HG02610 (cell line): ENCODE measurements around the gene ALOXE3.

Source experiments
- ATAC-seq: cut with Tn5 transposase; IDR thresholded peaks from one replicate; pipeline ENCODE4 v1.9.1; 2021; ENCODE audit warnings: mild to moderate bottlenecking, moderate library complexity; ENCODE audit not compliant: unreplicated experiment

The ALOXE3 gene

DNA sequence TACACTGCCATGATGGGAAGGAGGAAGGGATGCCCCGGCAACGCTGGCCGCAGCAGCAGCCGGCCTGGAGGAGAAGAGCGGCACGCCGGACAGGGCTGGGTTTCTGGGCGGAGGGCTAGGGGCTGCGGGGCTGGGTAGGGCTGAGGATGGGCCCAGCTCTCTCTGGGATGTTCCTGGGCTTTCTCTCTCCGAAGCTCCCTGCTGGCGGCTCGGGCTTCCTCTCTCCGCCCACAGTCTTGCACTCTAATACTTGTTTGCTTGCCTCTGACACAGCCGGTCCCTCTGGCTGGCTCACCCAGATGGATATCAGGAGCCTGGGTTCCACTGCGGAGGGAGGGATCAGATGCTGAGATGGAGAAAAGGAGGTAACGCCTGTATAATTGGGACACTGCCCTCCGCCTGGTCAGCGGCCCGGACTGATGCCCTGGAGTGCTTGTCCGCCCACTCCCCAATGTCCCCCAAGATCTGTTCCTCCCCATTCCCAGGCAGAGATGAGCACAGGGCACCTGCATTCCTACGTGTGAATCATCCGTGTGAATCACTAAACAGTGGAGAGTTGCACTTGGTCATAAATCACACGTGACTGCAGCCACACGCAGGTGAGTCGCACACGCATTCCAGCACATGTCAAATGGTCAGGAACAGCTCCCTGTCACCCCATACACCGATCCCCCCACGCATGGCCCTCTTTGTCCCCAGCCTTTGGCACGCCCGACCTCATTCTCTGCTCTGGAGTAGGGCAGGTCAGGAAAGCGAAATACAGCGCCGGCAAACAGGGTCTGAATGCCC lies at the start of gene ALOXE3:
Gene ALOXE3 (minus strand): TSS at position 535 of the 789 bp plus-strand sequence. CDS start 524 bp downstream, at position 11.
- no peak for ATAC-seq

DNA sequence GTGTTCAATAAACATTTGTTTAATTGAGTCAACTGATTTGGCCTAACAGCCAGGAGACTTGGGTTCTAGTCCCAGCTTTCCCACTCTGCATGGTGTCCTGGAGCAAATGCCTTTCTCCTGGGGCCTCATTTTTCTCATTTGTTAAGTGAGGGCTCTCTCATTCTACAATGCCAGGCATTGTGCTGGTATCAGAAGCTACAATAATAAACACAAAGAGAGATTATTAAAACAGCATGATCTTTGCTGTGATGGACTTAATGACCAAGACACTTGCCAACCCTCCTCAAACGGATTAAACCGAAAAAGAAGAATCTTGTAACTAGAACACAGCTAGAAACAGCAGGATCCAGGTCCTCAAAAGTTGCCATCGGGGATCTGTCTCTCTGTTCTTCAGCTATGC lies 49.2 kb upstream of the ALOXE3 start:
- no peak for ATAC-seq

DNA sequence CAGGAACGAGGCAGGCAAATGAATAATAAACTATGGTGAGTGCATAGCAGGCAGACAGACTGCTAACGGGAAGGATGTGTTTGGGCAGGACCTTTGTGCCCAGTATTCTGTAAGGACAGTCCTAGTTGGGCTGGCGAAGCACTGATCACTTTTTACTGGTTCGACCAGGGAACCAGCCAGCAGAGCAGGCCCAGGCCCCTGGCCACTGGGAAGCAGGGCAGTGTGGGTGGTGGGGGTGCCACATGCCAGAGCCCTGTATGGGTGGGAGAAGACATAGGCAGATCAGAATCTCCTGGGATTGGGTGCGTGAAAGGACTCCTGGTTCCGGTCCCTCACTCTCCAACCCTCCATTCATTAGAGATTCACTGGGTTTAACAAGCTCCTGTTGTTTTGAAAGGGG lies 48.4 kb upstream of the ALOXE3 start:
- ATAC-seq = no peak

DNA sequence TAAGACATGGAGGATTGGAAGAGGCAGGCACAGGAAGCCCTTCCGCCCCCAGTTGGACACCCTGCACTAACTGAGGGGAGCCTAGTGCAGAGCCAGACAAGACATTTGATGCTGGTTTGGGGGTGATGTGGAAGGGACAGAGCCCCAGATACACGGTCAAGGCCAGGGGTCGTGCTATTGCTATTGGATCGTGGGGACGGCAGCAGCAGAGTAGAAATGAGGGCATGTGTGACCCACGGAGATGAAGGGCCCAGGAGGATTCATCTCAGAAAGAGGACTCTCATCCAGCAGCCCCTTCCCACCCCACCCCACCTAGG lies 46.5 kb upstream of the ALOXE3 start:
- ATAC-seq = no peak

DNA sequence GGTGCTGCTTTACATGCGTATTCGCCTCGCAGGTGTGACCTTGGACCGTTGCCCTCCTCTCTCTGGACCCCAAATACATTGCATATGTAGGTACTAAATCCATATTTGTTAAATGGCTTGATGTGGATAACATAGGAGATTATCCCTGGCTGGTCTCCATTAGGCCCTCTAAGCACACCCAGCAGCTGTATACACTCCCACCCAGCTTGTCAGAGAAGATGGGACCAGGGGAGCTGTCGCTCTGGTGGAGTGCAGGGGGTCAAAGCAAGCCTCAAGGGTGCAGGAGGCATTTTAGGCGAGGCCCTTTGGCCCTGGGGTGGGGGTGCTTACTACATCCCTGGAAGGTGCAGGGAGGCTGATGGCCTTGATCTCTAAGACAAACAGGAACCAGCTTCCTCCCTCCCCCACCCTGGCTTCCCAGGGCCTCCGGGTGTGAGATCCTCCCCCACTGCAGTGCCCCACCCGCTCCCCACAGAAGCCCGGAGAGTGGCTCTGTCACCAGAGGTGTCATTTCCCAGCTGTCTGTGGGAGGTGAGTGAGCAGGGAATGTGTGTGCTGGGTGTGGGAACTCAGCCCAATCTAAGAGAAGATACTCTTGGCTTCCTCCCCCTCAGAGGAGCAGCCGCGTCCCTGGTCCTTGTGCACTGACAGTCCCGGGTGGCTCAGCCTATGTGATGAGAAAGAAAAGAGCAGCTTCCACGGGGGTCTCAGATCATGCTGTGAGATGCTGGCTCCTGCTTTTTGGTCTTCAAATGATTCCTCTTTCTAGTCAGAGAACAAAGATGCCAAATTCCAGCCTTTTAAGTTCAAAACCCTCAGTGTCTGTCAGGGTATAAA lies 45.9 kb upstream of the ALOXE3 start:
- no peak for ATAC-seq

DNA sequence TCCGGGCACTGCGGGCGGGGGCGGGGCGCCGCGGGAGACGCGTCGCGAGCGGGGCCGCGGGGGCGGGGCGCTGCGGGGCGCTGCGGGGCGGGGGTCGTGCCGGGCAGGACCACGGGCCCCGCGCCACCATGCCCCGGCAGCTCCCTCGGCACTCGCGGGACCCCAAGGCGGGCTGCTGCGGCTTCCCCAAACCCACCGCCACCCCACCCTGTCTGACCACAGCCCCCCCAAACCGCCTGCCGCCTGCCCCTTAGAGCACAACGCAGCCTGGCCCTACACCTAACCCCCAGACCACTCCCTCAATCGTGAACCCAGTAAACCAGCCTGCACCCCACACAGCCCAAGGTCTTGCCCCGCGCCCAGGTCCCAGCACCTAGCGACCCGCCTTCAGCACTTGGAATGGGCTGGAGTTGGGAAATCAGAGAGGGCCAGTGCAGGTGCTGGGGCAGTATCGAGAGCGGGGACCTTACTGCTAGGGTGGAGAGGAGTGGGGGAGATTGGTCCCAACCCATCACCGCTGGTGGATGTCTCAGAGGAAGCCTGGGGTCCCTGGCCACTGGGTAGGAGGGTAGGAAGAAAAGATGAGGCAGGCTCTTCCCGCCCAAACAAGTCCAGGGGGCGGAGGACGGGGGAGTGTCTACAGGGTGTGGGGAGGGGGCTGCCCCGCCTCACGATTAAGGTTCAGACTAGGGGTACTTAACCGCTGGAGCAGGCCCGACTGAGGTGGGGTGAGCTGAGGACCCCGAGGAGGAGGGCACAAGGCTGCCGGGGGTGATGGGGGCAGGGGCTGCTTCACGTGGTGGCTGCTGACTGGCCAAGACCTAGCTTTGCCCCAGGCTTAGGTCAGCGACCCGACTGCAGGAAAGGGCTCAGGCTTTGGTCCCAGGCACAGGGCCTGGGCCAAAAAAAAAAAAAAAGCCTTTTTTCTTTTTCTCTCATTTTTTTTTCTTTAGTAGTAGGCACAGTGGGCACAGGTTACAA lies 45.0 kb upstream of the ALOXE3 start:
- no peak for ATAC-seq

DNA sequence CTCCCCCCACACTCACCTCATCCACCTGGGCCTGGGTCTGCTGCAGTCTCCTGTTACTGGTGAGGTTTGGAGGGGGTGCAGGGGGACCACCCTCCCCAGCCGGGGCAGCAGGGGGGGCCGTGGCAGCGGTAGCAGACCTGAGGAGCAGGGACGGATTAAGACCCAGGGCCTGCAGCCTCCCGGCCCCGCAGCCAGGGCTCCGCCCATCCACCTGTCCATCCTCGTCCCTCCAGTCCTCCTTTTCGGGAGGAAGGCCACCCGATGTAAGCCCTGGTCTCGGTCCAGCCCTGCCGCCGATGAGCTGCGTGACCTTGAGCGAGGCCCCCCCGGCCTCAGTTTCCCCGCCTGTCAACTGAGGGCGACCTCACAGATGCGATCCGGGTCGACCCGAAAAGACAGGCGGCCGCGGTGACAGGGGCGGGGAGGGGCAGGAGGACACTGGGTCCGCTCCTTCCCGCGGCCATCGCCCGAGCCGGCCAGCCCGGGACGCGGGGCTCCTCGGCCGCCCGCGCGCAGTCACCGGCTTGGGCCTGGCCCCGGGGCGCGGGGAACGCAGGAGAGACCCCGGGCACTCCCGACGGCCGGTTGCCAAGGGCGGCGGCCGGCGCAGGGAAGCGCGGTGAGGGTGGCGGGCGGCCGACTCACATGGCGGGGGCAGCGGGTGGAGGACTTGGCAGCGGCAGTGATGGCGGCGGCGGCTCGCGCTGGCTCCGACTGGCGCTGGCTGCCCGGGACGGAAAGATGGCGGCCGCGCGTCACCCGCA lies 44.1 kb upstream of the ALOXE3 start, which contains the start of gene VAMP2:
Gene VAMP2 (minus strand): TSS at position 716 of the 764 bp plus-strand sequence. CDS start 69 bp downstream, at position 647.
- no peak for ATAC-seq

DNA sequence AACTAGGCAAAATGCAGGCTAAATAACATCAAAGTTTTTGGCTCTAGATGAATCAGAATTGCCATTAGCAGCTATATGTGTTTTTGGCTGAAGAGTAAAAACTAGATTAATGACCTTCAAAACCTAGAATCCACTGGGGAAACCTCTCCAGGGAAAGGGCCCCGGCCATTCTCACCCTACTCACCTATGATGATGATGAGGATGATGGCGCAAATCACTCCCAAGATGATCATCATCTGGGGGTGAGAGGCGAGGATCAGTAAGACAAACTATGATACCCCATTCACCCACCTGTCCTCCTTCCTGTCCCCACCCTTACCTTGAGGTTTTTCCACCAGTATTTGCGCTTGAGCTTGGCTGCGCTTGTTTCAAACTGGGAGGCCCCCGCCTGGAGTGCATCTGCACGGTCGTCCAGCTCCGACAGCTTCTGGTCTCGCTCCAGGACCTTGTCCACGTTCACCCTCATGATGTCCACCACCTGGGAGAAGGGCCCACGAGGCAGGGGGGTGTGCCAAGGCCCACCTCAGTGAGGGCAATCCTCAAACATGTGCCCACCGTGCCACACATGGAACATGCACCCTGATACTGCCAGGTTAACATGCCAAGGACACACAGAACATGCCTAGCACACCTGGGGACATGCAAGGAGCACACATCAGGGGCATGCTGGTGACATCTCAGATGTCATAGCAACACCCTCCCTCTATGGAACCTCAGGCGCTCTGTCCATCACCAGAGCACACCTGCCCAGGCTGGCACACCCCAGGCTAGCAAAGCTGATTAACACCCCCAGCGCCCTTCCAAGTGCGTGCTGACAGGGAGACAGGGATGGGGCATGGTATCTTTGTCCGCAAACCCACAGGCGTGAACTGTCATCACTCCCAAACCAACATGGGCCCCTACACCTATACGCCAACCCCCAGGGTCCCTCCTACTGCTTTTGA lies 43.2 kb upstream of the ALOXE3 start:
- ATAC-seq = no peak

DNA sequence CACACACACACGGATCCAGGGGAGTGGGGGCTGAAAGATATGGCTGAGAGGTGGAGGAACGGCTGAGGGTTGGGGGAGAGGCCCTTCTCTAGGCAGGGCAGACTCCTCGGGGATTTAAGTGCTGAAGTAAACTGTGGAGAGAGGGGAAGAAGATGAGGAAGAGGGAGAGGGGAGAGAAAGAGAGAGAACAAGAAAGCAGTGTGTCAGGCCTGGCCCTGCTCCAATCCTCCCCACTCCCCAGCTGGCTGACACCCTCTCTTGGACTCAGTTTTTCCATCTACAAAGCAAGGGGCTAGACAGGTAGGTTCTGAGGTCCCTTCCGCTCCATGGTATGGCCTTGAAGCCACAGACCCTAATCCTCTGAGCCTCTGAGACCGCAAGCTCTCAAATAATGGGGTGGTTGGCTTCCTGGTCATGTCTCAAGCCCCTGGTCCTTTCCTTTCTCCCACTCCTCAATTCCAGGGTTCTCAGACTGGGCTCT lies 42.5 kb upstream of the ALOXE3 start:
- ATAC-seq = no peak

DNA sequence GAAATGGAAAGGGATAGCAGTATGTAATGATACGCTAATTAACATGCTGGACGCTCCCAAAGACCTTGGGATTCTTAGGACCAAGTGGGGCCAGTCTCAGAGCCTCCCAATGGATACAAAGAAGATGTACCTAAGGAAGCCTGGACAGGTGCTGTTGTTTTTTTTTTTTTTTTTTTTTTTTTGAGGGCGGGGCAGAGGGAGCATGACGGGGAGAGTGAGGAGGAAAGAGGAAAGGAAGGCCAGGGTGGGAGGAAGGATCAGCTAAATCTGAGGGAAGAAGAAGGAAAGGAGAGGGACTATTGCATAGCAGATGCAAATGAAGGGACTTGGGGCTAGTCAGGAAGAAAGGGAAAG lies 41.9 kb upstream of the ALOXE3 start:
- ATAC-seq = no peak

DNA sequence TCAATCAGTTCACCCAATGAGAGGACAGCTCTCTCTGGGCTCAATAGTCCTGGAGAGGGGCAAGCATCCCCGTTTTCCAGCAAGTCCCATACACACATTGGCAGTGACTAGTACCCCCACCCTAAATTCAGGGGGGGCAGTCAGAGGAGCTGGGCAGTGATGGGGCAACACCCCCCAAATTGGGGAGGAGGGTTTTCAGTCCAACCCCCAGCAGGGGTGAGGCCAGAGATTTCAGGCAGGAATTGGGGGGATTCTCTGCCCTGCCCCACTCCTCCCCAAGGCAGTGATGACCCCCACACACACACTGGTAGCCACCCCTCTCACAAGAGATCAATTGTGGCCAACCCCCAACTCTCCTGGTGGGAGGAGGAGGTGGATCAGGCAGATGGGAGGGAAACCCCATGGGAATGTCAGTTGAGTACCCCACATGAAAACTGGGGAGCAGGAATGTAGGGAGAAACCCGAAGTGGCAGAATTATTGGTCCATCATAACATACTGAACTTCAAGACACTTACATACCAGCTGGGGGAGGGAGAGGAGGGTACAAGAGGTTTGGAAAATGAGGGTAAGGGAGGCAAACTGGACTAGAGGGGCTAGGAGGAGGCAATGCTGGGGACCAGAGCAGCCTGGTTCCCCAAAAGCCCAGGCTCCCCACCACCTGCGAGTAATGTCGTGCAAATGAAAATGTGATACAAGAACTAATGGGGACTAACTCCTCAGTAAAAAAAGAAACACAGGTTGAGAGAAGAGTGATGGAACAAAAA lies 41.3 kb upstream of the ALOXE3 start:
- ATAC-seq = no peak

DNA sequence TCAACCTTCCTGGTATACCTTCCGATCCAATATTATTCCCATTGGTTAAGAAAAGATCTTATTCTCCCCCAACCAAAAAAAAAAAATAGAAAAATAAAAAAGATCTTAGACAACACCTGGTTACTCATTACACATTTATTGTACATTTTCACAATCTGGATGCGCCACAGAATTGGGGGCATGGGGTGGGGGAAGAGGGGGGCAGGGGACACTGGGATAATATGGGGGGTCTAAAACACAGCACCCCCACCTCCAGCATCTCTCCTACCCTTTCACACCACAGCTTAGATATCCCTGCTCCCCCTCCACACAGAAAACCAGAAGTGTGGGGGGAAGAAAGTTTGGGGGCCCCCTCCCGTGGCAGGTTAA lies 40.7 kb upstream of the ALOXE3 start:
- ATAC-seq = no peak

DNA sequence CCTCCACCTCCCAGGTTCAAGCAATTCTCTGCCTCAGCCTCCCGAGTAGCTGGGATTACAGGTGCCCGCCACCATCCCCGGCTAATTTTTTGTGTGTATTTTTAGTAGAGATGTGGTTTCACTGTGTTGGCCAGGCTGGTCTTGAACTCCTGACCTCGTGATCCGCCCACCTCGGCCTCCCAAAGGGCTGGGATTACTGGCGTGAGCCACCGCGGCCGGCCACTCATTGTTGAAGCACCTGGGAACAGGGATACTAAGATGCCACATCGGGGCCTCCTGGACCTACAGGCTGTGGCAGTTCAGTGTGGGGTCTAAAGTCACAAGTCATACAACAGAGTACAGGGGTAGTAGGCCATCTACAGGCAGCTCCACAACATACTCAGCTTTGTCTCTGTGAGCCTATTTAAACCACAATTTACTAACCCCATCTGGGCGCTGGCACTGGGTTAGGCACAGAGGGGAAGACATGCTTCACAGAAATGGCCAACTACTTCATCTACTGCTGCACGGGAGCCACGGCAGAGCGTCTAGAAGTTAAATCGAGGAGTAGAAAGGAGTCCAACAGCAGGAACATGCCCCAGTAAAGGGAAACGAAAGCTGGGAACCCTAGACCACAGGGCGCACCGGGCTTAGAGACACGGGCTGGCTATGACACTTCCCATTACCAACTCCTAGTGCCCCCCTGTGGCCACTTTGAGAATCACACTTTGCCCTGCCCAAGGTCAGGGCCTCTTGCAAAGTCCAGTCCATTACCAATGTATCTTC lies 40.1 kb upstream of the ALOXE3 start:
- no peak for ATAC-seq

DNA sequence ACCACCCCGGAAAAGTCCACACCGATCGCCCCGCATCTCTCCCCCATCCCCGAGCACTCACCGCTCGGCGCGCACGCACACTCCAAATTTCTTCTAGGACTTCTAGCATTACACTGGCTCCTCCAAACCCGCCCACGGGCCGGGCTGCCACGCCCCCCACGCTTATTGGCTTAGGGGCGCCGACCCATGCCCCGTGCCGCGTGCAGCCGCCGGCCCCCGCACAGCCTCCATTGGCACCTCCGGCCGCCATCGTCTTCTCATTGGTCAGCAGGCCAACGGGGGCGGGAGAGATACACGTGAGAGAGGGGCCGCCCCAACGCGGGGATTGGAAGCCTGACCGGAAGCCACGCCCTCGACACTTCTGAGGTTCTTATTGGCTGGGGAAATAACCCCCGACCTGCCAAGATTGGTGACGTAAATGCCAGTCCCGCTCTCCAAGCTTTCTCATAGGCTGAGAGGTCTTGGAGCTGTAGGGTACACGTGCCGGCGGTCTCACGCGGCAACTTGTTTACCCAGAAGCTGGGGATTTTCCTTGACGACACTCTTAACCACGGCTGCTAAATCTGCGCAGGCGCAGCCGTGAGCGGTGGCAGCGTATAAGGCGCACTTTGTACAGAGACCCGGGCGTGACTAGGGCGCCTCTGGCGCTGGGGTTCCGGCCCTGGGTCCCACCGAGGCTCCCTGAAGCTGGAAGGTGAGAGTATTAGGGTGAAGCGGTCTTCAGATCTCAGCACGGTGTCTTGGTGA lies 38.1 kb upstream of the ALOXE3 start:
- ATAC-seq = peak; percentile 69

DNA sequence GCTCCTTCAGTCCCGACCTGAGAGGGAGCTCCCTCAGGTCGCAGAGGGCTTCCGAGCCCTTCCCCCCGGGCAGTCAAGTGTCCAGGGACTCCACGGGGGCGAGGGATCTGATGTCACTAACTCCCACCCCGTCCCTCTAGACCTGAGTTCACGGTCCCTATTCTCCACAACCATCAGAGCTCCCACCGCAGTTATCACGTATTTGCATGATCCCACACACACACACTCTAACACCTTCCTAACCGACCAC lies 37.6 kb upstream of the ALOXE3 start:
- ATAC-seq = no peak

DNA sequence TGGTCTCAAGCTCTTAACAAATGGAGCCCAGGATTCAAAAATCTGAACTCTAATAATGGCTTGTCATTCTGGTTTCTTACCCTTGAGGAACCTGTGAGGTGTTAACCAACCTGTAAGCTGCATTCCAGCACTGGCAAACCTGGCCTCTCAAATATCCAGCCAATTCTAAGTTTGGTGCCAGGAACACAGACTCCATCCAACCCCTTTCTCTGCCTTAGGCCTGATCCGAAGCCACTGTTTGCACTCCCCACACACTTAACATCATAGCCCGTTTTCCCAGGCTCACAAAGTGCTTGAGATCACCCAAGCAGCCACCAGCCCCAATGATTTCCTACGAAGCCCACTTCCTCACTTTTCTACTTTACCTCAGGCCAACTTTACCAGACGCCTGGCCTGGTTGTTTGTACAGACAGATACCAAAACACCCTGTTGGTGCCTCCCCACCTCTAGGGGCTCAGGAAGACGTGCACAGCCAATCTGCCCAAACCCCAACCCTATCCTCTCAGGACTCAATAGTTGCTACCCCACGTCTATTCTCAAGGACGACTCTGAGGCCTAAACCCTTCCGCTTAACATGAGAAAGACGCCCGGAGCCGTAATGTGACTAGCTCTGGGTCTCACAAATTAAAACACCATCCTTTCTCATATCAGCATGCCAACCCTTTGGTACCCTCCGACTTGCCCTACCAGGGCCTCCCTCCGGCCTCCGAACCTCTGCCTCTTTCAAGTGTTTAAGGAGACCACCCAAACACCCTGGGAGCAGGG lies 37.1 kb upstream of the ALOXE3 start:
- ATAC-seq = no peak
